GM12878 (cell line): ENCODE data around the gene PITPNC1. TPM values are rescaled to one million over a fixed set of nuclear protein-coding genes. Genes with fewer than 3 reads are reported as not detected.

Source experiments
- ATAC-seq: fragments of 200-7000 bp; cut with Tn5 transposase; 3 replicates; pipeline ENCODE4 v1.9.1; 2020; ENCODE audit warnings: mild to moderate bottlenecking, moderate library complexity
- BruUV-seq: library from RNA; stranded (reverse); fragments of 400-500 nt; replicated peaks from 2 replicates; lab custom pipeline; 2021; lab: Mats Ljungman, UMichigan
- CTCF ChIA-PET: fragments of 300-600 bp; sonication (Branson Sonifier 250); formaldehyde crosslinking; extraction: SDS; loops from one replicate; lab custom pipeline; 2021; ENCODE audit warnings: inconsistent platforms; lab: Yijun Ruan, JAX
- POLR2A ChIA-PET: fragments of 350-600 bp; formaldehyde crosslinking; extraction: SDS; loops from one replicate; lab custom pipeline; 2021; ENCODE audit warnings: inconsistent platforms; lab: Charles Lee
- RAD21 ChIA-PET: fragments of 300-600 bp; sonication (Branson Sonifier 250); formaldehyde crosslinking; loops from one replicate; lab custom pipeline; 2023; ENCODE audit warnings: antibody characterized with exemption; ENCODE audit not compliant: unreplicated experiment; lab: Charles Lee
- SMC1A ChIA-PET: fragments of 300-600 bp; sonication (Branson Sonifier 250); formaldehyde crosslinking; loops from one replicate; lab custom pipeline; 2023; ENCODE audit not compliant: unreplicated experiment, uncharacterized antibody; lab: Charles Lee
- DNase-seq: peaks from one replicate; pipeline ENCODE4 v3.0.0-alpha.2; 2011; ENCODE audit warnings: low read depth, low spot score
- FAIRE-seq: peaks from 3 replicates; lab custom pipeline; 2011; peaks lifted over from hg19 to GRCh38; lab: Jason Lieb, UNC
- H2AFZ ChIP-seq: 2 replicates; pipeline ENCODE4 v1.6.0; 2011; ENCODE audit warnings: low read depth, low read length, control low read depth; ENCODE audit not compliant: control insufficient read depth
- H3K27ac ChIP-seq: 2 replicates; pipeline ENCODE4 v1.5.1; 2011; ENCODE audit warnings: control low read depth; ENCODE audit not compliant: control insufficient read depth, insufficient read depth
- H3K27me3 ChIP-seq, 2 experiments: replicated peaks in 1 of 2; 2 replicates each; pipeline versions ENCODE4 v1.6.0 to v1.6.1; 2011; ENCODE audit warnings: low read length in 1 of 2; ENCODE audit not compliant: control insufficient read depth in 2 of 2, insufficient read depth in 2 of 2
- H3K36me3 ChIP-seq, 2 experiments: 2 replicates each; pipeline ENCODE4 v1.5.1; 2011; ENCODE audit warnings: low read length in 1 of 2; ENCODE audit not compliant: control insufficient read depth in 2 of 2, insufficient read depth in 2 of 2
- H3K4me1 ChIP-seq: 2 replicates; pipeline ENCODE4 v1.6.1; 2011; ENCODE audit warnings: mild to moderate bottlenecking, low read length, moderate library complexity, mixed read lengths; ENCODE audit not compliant: control insufficient read depth, insufficient read depth
- H3K4me2 ChIP-seq: 2 replicates; pipeline ENCODE4 v1.6.0; 2011; ENCODE audit warnings: control low read depth; ENCODE audit not compliant: control insufficient read depth, insufficient read depth
- H3K4me3 ChIP-seq: fragments of 200-600 bp; sonication (generic); 2 replicates; pipeline ENCODE4 v1.5.1; 2016
- H3K79me2 ChIP-seq: 2 replicates; pipeline ENCODE4 v1.6.0; 2011; ENCODE audit warnings: low read length; ENCODE audit not compliant: control insufficient read depth, insufficient read depth
- H3K9ac ChIP-seq: 2 replicates; pipeline ENCODE4 v1.8.0; 2011; ENCODE audit warnings: low read length, control low read depth, mixed read lengths; ENCODE audit not compliant: control insufficient read depth, insufficient read depth
- H3K9me3 ChIP-seq: replicated peaks from 3 replicates; pipeline ENCODE4 v1.5.1; 2011; ENCODE audit warnings: mild to moderate bottlenecking, low read length; ENCODE audit not compliant: control insufficient read depth, insufficient read depth
- H4K20me1 ChIP-seq: 2 replicates; pipeline ENCODE4 v1.6.0; 2011; ENCODE audit not compliant: control insufficient read depth, insufficient read depth
- ATF7 ChIP-seq: fragments of 450-650 bp; IDR thresholded peaks from 2 replicates; pipeline ENCODE4 v1.6.1; 2016; ENCODE audit warnings: low read depth, mild to moderate bottlenecking
- CEBPB ChIP-seq, 2 experiments: fragments of 150-350 bp in 1 of 2; IDR thresholded peaks; 2 replicates each; pipeline ENCODE4 v1.6.1; 2012 to 2014; ENCODE audit warnings: low read depth in 2 of 2, low read length in 2 of 2, borderline replicate concordance in 1 of 2, inconsistent platforms in 1 of 2
- EZH2 ChIP-seq: IDR thresholded peaks from 2 replicates; pipeline ENCODE4 v1.6.1; 2012; ENCODE audit warnings: low read depth, mild to moderate bottlenecking, control low read depth, inconsistent platforms, low read length, borderline replicate concordance; ENCODE audit not compliant: control insufficient read depth
- IRF4 ChIP-seq: IDR thresholded peaks from 2 replicates; pipeline ENCODE4 v1.6.1; 2011; ENCODE audit warnings: low read depth, low read length
- LARP7 ChIP-seq: fragments of 450-650 bp; IDR thresholded peaks from 2 replicates; pipeline ENCODE4 v1.6.1; 2017; ENCODE audit warnings: mild to moderate bottlenecking
- RCOR1 ChIP-seq: conservative IDR thresholded peaks from 2 replicates; pipeline ENCODE4 v1.6.1; 2012; ENCODE audit warnings: low read depth, low read length, improper control_type of control experiment
- SMAD5 ChIP-seq: IDR thresholded peaks from 2 replicates; pipeline ENCODE4 v1.6.1; 2016; ENCODE audit warnings: antibody characterized with exemption, low read depth
- WGBS: methylation state at CpG from one replicate; pipeline ENCODE4 v1.1.6; 2016; ENCODE audit warnings: low lambda C conversion rate; ENCODE audit not compliant: insufficient replicate concordance, insufficient coverage; ENCODE audit errors: missing lambda C conversion rate; 5-methylcytosine and 5-hydroxymethylcytosine counted together
- in situ Hi-C: fragments of 300-500 bp; cut with MboI; formaldehyde crosslinking; loops from 9 replicates; pipeline ENCODE4 v1.14.3; 2018; ENCODE audit warnings: mixed read lengths
- intact Hi-C: fragments of 100-400 bp; cut with micrococcal nuclease; formaldehyde crosslinking; loops from one replicate; pipeline ENCODE4 v1.14.2; 2022; ENCODE audit not compliant: unreplicated experiment
- polyA plus RNA-seq, 11 experiments: library from polyadenylated mRNA; depleted of rRNA in 4 of 11; unstranded in 6 of 11; stranded (reverse) in 5 of 11; fragments of >200 nt; fragmentation: Nextera tagmentation in 4 of 11; fragmentation: Illumina TruSeq in 1 of 11; extraction: Ambion mirVana in 4 of 11; extraction: Trizol in 1 of 11; gene quantifications; 1 replicate in 1 of 11; 2 replicates in 10 of 11; pipeline versions ENCODE4 v1.2.1 to v1.2.3, GENCODE V29; 2011 to 2016; ENCODE audit warnings: inconsistent platforms in 2 of 11, missing spikeins in 2 of 11, low read depth in 1 of 11
- total RNA-seq, 4 experiments: library from RNA; depleted of rRNA in 3 of 4; stranded (reverse); fragments of >200 nt in 3 of 4; fragmentation: Illumina TruSeq in 1 of 4; extraction: Trizol in 1 of 4; gene quantifications; 2 replicates each; pipeline versions ENCODE4 v1.2.1 to v1.2.3, GENCODE V29; 2013 to 2021
- TF ChIP-seq, protein P1 (sequence below): IDR thresholded peaks from 2 replicates; pipeline ENCODE4 v1.6.1; 2011; ENCODE audit warnings: low read depth, low read length, improper control_type of control experiment, borderline replicate concordance
- TF ChIP-seq, protein P2 (sequence below): IDR thresholded peaks from 2 replicates; pipeline ENCODE4 v1.6.1; 2012; ENCODE audit warnings: improper control_type of control experiment, low read depth, low read length; ENCODE audit not compliant: insufficient replicate concordance
- TF ChIP-seq, protein P3 (sequence below): IDR thresholded peaks from 2 replicates; pipeline ENCODE4 v1.6.1; 2011; ENCODE audit warnings: mild to moderate bottlenecking, low read depth, low read length, moderate library complexity; ENCODE audit not compliant: insufficient replicate concordance

The PITPNC1 gene
- total and polyA plus RNA-seq, 10 of the 15 experiments (the other 5 are each of a cell fraction or from before 2014, with no cell fraction given) = 12.2 to 62.4 (median 47.3) TPM

DNA sequence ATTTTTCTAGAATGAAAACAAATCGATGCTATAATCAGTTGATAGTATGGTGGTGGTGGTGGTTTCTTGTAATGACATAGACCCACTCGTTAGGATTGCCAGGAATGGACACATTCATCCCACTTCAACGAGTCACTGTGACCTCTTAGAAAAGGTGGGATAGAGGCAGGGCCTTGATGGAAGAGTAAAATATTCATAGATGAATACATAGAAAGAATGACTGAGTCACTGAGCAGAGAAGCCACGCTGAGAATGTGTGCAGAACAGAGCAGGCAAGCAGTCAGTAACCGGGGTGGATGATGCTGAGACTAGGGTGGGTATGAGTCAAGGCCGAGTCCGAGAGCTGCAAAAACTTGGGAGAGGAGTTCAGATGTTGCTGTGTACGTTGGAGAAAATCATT is 129.9 kb downstream of the PITPNC1 start:
- Histone ChIP-seq H3K9ac (no peak overlapping the region), H3K27ac (no peak overlapping the region), H3K9me3 (peaks cover 3% of the 10 kb centered on the region; the same call in 2 of the 3 replicates), H3K4me2 (no peak overlapping the region), H3K36me3 (no peaks in the 10 kb centered on the region; a peak in 1 of 4 replicates), H2AFZ (no peak overlapping the region), H3K27me3 (no peaks in the 10 kb centered on the region), H4K20me1 (no peaks in the 10 kb centered on the region), H3K79me2 (peaks cover 14% of the 10 kb centered on the region), H3K4me3 (no peak overlapping the region), H3K4me1 (peaks cover 7% of the 10 kb centered on the region)
- in situ Hi-C loops (no loop called here), intact Hi-C loops (no loop called here)
- ChIA-PET POLR2A (no interaction called here), RAD21 (no interaction called here), CTCF (no interaction called here), SMC1A (no interaction called here)
- FAIRE-seq (no peak), ATAC-seq (no peak), DNase-seq (no peak)
- BruUV-seq = no TSS peak
- WGBS = 50% methylated on average over 8 of the region's 8 CpGs
- TF ChIP-seq ATF7 (no peak), LARP7 (no peak), IRF4 (no peak), RCOR1 (no peak), CEBPB (IDR thresholded peaks at IDR 0.05; ENCODE audit: borderline replicate concordance in 1 of 2, low read depth in 2 of 2, low read length in 2 of 2) (no peak), SMAD5 (no peak), EZH2 (no peak)
- TF ChIP-seq, protein P1, sequence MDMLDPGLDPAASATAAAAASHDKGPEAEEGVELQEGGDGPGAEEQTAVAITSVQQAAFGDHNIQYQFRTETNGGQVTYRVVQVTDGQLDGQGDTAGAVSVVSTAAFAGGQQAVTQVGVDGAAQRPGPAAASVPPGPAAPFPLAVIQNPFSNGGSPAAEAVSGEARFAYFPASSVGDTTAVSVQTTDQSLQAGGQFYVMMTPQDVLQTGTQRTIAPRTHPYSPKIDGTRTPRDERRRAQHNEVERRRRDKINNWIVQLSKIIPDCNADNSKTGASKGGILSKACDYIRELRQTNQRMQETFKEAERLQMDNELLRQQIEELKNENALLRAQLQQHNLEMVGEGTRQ = no peak
- TF ChIP-seq, protein P2, sequence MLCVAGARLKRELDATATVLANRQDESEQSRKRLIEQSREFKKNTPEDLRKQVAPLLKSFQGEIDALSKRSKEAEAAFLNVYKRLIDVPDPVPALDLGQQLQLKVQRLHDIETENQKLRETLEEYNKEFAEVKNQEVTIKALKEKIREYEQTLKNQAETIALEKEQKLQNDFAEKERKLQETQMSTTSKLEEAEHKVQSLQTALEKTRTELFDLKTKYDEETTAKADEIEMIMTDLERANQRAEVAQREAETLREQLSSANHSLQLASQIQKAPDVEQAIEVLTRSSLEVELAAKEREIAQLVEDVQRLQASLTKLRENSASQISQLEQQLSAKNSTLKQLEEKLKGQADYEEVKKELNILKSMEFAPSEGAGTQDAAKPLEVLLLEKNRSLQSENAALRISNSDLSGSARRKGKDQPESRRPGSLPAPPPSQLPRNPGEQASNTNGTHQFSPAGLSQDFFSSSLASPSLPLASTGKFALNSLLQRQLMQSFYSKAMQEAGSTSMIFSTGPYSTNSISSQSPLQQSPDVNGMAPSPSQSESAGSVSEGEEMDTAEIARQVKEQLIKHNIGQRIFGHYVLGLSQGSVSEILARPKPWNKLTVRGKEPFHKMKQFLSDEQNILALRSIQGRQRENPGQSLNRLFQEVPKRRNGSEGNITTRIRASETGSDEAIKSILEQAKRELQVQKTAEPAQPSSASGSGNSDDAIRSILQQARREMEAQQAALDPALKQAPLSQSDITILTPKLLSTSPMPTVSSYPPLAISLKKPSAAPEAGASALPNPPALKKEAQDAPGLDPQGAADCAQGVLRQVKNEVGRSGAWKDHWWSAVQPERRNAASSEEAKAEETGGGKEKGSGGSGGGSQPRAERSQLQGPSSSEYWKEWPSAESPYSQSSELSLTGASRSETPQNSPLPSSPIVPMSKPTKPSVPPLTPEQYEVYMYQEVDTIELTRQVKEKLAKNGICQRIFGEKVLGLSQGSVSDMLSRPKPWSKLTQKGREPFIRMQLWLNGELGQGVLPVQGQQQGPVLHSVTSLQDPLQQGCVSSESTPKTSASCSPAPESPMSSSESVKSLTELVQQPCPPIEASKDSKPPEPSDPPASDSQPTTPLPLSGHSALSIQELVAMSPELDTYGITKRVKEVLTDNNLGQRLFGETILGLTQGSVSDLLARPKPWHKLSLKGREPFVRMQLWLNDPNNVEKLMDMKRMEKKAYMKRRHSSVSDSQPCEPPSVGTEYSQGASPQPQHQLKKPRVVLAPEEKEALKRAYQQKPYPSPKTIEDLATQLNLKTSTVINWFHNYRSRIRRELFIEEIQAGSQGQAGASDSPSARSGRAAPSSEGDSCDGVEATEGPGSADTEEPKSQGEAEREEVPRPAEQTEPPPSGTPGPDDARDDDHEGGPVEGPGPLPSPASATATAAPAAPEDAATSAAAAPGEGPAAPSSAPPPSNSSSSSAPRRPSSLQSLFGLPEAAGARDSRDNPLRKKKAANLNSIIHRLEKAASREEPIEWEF = no peak
- TF ChIP-seq, protein P3, sequence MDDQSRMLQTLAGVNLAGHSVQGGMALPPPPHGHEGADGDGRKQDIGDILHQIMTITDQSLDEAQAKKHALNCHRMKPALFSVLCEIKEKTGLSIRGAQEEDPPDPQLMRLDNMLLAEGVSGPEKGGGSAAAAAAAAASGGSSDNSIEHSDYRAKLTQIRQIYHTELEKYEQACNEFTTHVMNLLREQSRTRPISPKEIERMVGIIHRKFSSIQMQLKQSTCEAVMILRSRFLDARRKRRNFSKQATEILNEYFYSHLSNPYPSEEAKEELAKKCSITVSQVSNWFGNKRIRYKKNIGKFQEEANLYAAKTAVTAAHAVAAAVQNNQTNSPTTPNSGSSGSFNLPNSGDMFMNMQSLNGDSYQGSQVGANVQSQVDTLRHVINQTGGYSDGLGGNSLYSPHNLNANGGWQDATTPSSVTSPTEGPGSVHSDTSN = no peak
